Progenitor cell of endocrine pancreas (in vitro differentiated cells): ENCODE data around the gene NEDD9. TPM values are rescaled to one million over a fixed set of nuclear protein-coding genes. Genes with fewer than 3 reads are reported as not detected.

Experiments
- DNase-seq: peaks from one replicate; pipeline ENCODE4 v3.0.0; 2021; ENCODE audit warnings: low spot score; ENCODE audit not compliant: unreplicated experiment
- H3K27ac Mint-ChIP-seq: 2 replicates; pipeline ENCODE4 v1.8.0; 2021; ENCODE audit warnings: mild to moderate bottlenecking, moderate library complexity, mixed read lengths
- H3K27me3 Mint-ChIP-seq: 2 replicates; pipeline ENCODE4 v1.8.0; 2021; ENCODE audit warnings: mixed read lengths
- H3K36me3 Mint-ChIP-seq: 2 replicates; pipeline ENCODE4 v1.8.0; 2022; ENCODE audit warnings: mixed read lengths; ENCODE audit not compliant: insufficient read depth
- H3K4me1 Mint-ChIP-seq: 2 replicates; pipeline ENCODE4 v1.8.0; 2021; ENCODE audit warnings: low read depth, mixed read lengths
- H3K4me3 Mint-ChIP-seq: 2 replicates; pipeline ENCODE4 v1.8.0; 2021; ENCODE audit warnings: low read depth, mild to moderate bottlenecking, moderate library complexity, mixed read lengths
- H3K9me3 Mint-ChIP-seq: 2 replicates; pipeline ENCODE4 v1.8.0; 2021; ENCODE audit warnings: low read depth, mixed read lengths
- total RNA-seq: library from RNA; stranded (reverse); gene quantifications from 2 replicates; pipeline ENCODE4 v1.2.1, GENCODE V29; 2021
- TF ChIP-seq, protein P1 (sequence below): fragments of 200-600 bp; sonication (generic); IDR thresholded peaks from one replicate; pipeline ENCODE4 v1.5.0; 2021; ENCODE audit warnings: antibody characterized with exemption, mild to moderate bottlenecking; ENCODE audit not compliant: unreplicated experiment

Gene NEDD9
- total RNA-seq, 1 donor from 2014 or later = 14.1 TPM

DNA sequence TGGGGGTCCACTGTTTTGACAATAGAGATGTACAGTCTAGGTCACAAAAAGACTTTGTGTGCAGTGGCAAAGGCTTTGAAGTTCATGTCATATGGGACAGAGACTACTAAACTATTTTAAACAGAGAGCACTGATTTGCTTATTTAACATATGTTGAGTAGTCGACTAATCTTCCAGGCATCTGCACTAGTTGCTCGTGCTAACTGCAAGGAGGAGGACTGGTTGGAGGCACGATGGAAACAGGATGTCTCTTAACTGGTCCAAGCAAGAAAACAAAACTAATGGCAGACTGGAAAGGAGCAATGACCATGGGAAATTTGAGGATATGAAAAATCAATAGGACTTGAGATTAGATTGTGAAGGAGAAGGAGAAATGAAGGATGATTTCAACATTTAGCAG is 92.4 kb downstream of the NEDD9 start:
- no peaks in the 10 kb centered on the region for H3K27me3 Mint-ChIP-seq
- H3K27ac Mint-ChIP-seq = no peak overlapping the region
- H3K36me3 Mint-ChIP-seq = peaks cover 3% of the 10 kb centered on the region
- H3K4me1 Mint-ChIP-seq = no peaks in the 10 kb centered on the region
- H3K9me3 Mint-ChIP-seq = no peaks in the 10 kb centered on the region
- H3K4me3 Mint-ChIP-seq = no peak overlapping the region
- TF ChIP-seq, protein P1, sequence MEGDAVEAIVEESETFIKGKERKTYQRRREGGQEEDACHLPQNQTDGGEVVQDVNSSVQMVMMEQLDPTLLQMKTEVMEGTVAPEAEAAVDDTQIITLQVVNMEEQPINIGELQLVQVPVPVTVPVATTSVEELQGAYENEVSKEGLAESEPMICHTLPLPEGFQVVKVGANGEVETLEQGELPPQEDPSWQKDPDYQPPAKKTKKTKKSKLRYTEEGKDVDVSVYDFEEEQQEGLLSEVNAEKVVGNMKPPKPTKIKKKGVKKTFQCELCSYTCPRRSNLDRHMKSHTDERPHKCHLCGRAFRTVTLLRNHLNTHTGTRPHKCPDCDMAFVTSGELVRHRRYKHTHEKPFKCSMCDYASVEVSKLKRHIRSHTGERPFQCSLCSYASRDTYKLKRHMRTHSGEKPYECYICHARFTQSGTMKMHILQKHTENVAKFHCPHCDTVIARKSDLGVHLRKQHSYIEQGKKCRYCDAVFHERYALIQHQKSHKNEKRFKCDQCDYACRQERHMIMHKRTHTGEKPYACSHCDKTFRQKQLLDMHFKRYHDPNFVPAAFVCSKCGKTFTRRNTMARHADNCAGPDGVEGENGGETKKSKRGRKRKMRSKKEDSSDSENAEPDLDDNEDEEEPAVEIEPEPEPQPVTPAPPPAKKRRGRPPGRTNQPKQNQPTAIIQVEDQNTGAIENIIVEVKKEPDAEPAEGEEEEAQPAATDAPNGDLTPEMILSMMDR = no peak
- no peak for DNase-seq

DNA sequence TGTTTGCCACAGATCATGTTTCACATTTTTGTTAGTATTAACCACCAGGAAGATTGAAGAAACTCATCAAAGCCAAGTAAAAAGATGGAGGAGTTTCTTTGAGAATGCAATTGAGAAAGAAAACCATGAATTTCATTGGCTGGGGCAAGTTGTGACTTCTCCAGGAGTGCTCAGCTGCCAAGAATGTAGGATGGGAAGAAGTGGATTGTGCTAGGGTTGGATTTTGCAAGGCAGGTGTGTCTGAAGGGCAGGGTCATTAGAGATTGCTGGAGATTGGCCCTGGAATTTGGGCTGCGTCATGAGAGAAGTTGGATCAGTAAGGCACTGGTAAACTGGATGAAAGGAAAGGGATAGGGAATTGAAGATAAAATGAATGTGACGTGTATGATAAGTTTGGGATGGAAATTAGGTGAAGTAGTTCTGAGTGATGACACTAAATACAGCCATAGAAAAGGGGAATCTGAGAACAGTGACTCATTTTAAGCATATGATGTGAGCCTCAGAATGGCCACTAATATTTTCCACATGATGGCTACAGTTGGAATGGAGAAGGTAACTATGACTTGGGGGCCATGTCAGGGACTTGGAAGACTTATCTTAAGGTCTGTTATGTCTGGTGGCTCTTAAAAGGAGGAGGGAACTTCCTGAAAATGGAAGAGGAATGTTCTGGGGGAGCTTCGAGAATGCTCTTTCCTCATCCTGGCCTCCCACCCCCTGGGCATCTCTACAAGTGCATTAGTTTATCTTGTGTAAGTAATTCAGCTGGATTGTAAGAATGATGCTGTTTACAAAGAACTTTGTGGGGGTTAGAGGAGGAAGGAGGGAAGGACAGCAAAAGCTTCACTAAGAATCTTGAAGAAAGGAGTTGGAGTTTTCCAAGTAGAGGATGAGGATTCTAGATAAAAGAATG is 93.2 kb downstream of the NEDD9 start:
- no peak overlapping the region for H3K27ac Mint-ChIP-seq
- no peaks in the 10 kb centered on the region for H3K9me3 Mint-ChIP-seq
- H3K36me3 Mint-ChIP-seq = peaks cover 8% of the 10 kb centered on the region
- DNase-seq = no peak
- no peaks in the 10 kb centered on the region for H3K27me3 Mint-ChIP-seq
- TF ChIP-seq, protein P1 = no peak
- H3K4me3 Mint-ChIP-seq = no peak overlapping the region
- H3K4me1 Mint-ChIP-seq = no peaks in the 10 kb centered on the region

DNA sequence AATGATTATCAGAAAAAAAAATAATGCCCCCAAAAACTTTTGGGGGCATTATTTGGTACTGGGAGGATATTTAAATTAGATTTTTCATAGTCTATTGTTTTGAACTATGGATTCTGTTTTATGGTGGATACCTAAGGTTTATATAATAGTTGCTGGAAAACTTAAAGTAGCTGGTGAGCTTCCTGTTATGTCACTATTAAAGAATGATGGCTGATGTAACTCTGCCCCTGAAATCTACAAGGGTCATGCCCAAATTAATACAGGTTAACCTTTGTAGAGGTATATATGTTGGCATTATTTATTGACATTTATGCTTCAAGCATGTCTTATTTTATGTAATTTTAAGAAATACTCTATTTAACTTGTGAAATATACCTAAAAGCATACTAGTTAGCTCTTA is 95.7 kb downstream of the NEDD9 start:
- H3K36me3 Mint-ChIP-seq = peaks cover 8% of the 10 kb centered on the region
- no peaks in the 10 kb centered on the region for H3K27me3 Mint-ChIP-seq
- no peaks in the 10 kb centered on the region for H3K9me3 Mint-ChIP-seq
- no peaks in the 10 kb centered on the region for H3K4me1 Mint-ChIP-seq
- DNase-seq = no peak
- TF ChIP-seq, protein P1 = no peak
- H3K4me3 Mint-ChIP-seq = no peak overlapping the region
- no peak overlapping the region for H3K27ac Mint-ChIP-seq

Other genes starting within 250 kb of the NEDD9 start
- 5.6 and 6.0 TPM in 2 replicates for gene ELOVL2, start 188.4 kb downstream of the NEDD9 start, total RNA-seq
- 10.5 and 11.5 TPM in 2 replicates for gene SMIM13, start 138.8 kb downstream of the NEDD9 start, total RNA-seq
- gene ERVFRD-1, start 120.9 kb downstream of the NEDD9 start, total RNA-seq = not detected in 2 replicates